GM12878 (cell line): ENCODE data around the gene CPNE5. TPM values are rescaled to one million over a fixed set of nuclear protein-coding genes. Genes with fewer than 3 reads are reported as not detected.
A peak's percentile ranks its signal among the peaks of the same experiment; 100 is the strongest.

Experiments
- ATAC-seq: fragments of 200-7000 bp; cut with Tn5 transposase; 3 replicates; pipeline ENCODE4 v1.9.1; 2020; ENCODE audit warnings: mild to moderate bottlenecking, moderate library complexity
- BruUV-seq: library from RNA; stranded (reverse); fragments of 400-500 nt; replicated peaks from 2 replicates; lab custom pipeline; 2021; lab: Mats Ljungman, UMichigan
- CTCF ChIA-PET: fragments of 300-600 bp; sonication (Branson Sonifier 250); formaldehyde crosslinking; extraction: SDS; loops from one replicate; lab custom pipeline; 2021; ENCODE audit warnings: inconsistent platforms; lab: Yijun Ruan, JAX
- POLR2A ChIA-PET: fragments of 350-600 bp; formaldehyde crosslinking; extraction: SDS; loops from one replicate; lab custom pipeline; 2021; ENCODE audit warnings: inconsistent platforms; lab: Charles Lee
- RAD21 ChIA-PET: fragments of 300-600 bp; sonication (Branson Sonifier 250); formaldehyde crosslinking; loops from one replicate; lab custom pipeline; 2023; ENCODE audit warnings: antibody characterized with exemption; ENCODE audit not compliant: unreplicated experiment; lab: Charles Lee
- SMC1A ChIA-PET: fragments of 300-600 bp; sonication (Branson Sonifier 250); formaldehyde crosslinking; loops from one replicate; lab custom pipeline; 2023; ENCODE audit not compliant: unreplicated experiment, uncharacterized antibody; lab: Charles Lee
- DNase-seq: peaks from one replicate; pipeline ENCODE4 v3.0.0-alpha.2; 2011; ENCODE audit warnings: low read depth, low spot score
- FAIRE-seq: peaks from 3 replicates; lab custom pipeline; 2011; peaks lifted over from hg19 to GRCh38; lab: Jason Lieb, UNC
- H2AFZ ChIP-seq: 2 replicates; pipeline ENCODE4 v1.6.0; 2011; ENCODE audit warnings: low read depth, low read length, control low read depth; ENCODE audit not compliant: control insufficient read depth
- H3K27ac ChIP-seq: 2 replicates; pipeline ENCODE4 v1.5.1; 2011; ENCODE audit warnings: control low read depth; ENCODE audit not compliant: control insufficient read depth, insufficient read depth
- H3K27me3 ChIP-seq, 2 experiments: replicated peaks in 1 of 2; 2 replicates each; pipeline versions ENCODE4 v1.6.0 to v1.6.1; 2011; ENCODE audit warnings: low read length in 1 of 2; ENCODE audit not compliant: control insufficient read depth in 2 of 2, insufficient read depth in 2 of 2
- H3K36me3 ChIP-seq, 2 experiments: 2 replicates each; pipeline ENCODE4 v1.5.1; 2011; ENCODE audit warnings: low read length in 1 of 2; ENCODE audit not compliant: control insufficient read depth in 2 of 2, insufficient read depth in 2 of 2
- H3K4me1 ChIP-seq: 2 replicates; pipeline ENCODE4 v1.6.1; 2011; ENCODE audit warnings: mild to moderate bottlenecking, low read length, moderate library complexity, mixed read lengths; ENCODE audit not compliant: control insufficient read depth, insufficient read depth
- H3K4me2 ChIP-seq: 2 replicates; pipeline ENCODE4 v1.6.0; 2011; ENCODE audit warnings: control low read depth; ENCODE audit not compliant: control insufficient read depth, insufficient read depth
- H3K4me3 ChIP-seq: fragments of 200-600 bp; sonication (generic); 2 replicates; pipeline ENCODE4 v1.5.1; 2016
- H3K79me2 ChIP-seq: 2 replicates; pipeline ENCODE4 v1.6.0; 2011; ENCODE audit warnings: low read length; ENCODE audit not compliant: control insufficient read depth, insufficient read depth
- H3K9ac ChIP-seq: 2 replicates; pipeline ENCODE4 v1.8.0; 2011; ENCODE audit warnings: low read length, control low read depth, mixed read lengths; ENCODE audit not compliant: control insufficient read depth, insufficient read depth
- H3K9me3 ChIP-seq: replicated peaks from 3 replicates; pipeline ENCODE4 v1.5.1; 2011; ENCODE audit warnings: mild to moderate bottlenecking, low read length; ENCODE audit not compliant: control insufficient read depth, insufficient read depth
- H4K20me1 ChIP-seq: 2 replicates; pipeline ENCODE4 v1.6.0; 2011; ENCODE audit not compliant: control insufficient read depth, insufficient read depth
- ETV6 ChIP-seq, 2 experiments: fragments of 450-650 bp in 1 of 2; IDR thresholded peaks in 1 of 2; conservative IDR thresholded peaks in 1 of 2; 2 replicates each; pipeline ENCODE4 v1.6.1; 2014; ENCODE audit warnings: antibody characterized with exemption in 1 of 2, borderline replicate concordance in 1 of 2, low read depth in 1 of 2, mild to moderate bottlenecking in 1 of 2, moderate library complexity in 1 of 2
- MAX ChIP-seq: IDR thresholded peaks from 2 replicates; pipeline ENCODE4 v1.6.1; 2012; ENCODE audit warnings: low read depth, low read length, improper control_type of control experiment
- SKIL ChIP-seq: fragments of 450-650 bp; IDR thresholded peaks from 2 replicates; pipeline ENCODE4 v1.6.1; 2017; ENCODE audit warnings: mild to moderate bottlenecking, low read depth, inconsistent platforms; ENCODE audit not compliant: poor library complexity, severe bottlenecking
- WGBS: methylation state at CpG from one replicate; pipeline ENCODE4 v1.1.6; 2016; ENCODE audit warnings: low lambda C conversion rate; ENCODE audit not compliant: insufficient replicate concordance, insufficient coverage; ENCODE audit errors: missing lambda C conversion rate; 5-methylcytosine and 5-hydroxymethylcytosine counted together
- in situ Hi-C: fragments of 300-500 bp; cut with MboI; formaldehyde crosslinking; loops from 9 replicates; pipeline ENCODE4 v1.14.3; 2018; ENCODE audit warnings: mixed read lengths
- intact Hi-C: fragments of 100-400 bp; cut with micrococcal nuclease; formaldehyde crosslinking; loops from one replicate; pipeline ENCODE4 v1.14.2; 2022; ENCODE audit not compliant: unreplicated experiment
- polyA plus RNA-seq, 11 experiments: library from polyadenylated mRNA; depleted of rRNA in 4 of 11; unstranded in 6 of 11; stranded (reverse) in 5 of 11; fragments of >200 nt; fragmentation: Nextera tagmentation in 4 of 11; fragmentation: Illumina TruSeq in 1 of 11; extraction: Ambion mirVana in 4 of 11; extraction: Trizol in 1 of 11; gene quantifications; 1 replicate in 1 of 11; 2 replicates in 10 of 11; pipeline versions ENCODE4 v1.2.1 to v1.2.3, GENCODE V29; 2011 to 2016; ENCODE audit warnings: inconsistent platforms in 2 of 11, missing spikeins in 2 of 11, low read depth in 1 of 11
- total RNA-seq, 4 experiments: library from RNA; depleted of rRNA in 3 of 4; stranded (reverse); fragments of >200 nt in 3 of 4; fragmentation: Illumina TruSeq in 1 of 4; extraction: Trizol in 1 of 4; gene quantifications; 2 replicates each; pipeline versions ENCODE4 v1.2.1 to v1.2.3, GENCODE V29; 2013 to 2021

CPNE5 gene
- total and polyA plus RNA-seq, 10 of the 15 experiments (the other 5 are each of a cell fraction or from before 2014, with no cell fraction given): 2.4 to 39.1 (median 18.2) TPM

- no peaks in the 10 kb centered on the region for H4K20me1 ChIP-seq
- ChIA-PET RAD21 (interaction anchor here (1.9 to 5.1 kb wide), 2 partner anchors 25 to 114 kb away, joined by 6 to 22 read pairs; no protein-coding TSS in a partner anchor), CTCF (interaction anchor here (0.7 to 8.1 kb wide), 2 partner anchors 30 to 532 kb away, joined by 3 to 61 read pairs; no protein-coding TSS in a partner anchor), POLR2A (interaction anchor here (1.5 kb wide), 1 partner anchor 24 kb away, joined by 5 read pairs; no protein-coding TSS in a partner anchor), SMC1A (interaction anchor here (1.0 to 2.9 kb wide), 4 partner anchors 26 to 62 kb away, joined by 3 to 9 read pairs (median 5); no protein-coding TSS in a partner anchor)
- no peak overlapping the region for H3K9ac ChIP-seq
- in situ Hi-C loops: no loop called here
- H3K27me3 ChIP-seq: no peaks in the 10 kb centered on the region
- H2AFZ ChIP-seq: no peak overlapping the region
- no peaks in the 10 kb centered on the region for H3K79me2 ChIP-seq
- WGBS: 46% methylated on average over 2 of the region's 3 CpGs
- FAIRE-seq (no peak), ATAC-seq (no peak), DNase-seq (no peak)
- H3K9me3 ChIP-seq: no peaks in the 10 kb centered on the region
- peaks cover 27% of the 10 kb centered on the region for H3K4me1 ChIP-seq
- TF ChIP-seq ETV6 (conservative IDR thresholded peaks at IDR 0.05 in 1 of 2, IDR thresholded peaks at IDR 0.05 in 1 of 2; ENCODE audit: borderline replicate concordance in 1 of 2, low read depth in 1 of 2): 0 out of 4 replicates have a peak, but pooled peaks of 1 of the 2 experiments have one; percentile 32
- TF ChIP-seq SKIL: no peak
- no peak for TF ChIP-seq MAX
- no peak overlapping the region for H3K27ac ChIP-seq
- no peak overlapping the region for H3K4me2 ChIP-seq
- no TSS peak for BruUV-seq
- intact Hi-C loops: no loop called here
- no peak overlapping the region for H3K4me3 ChIP-seq
- H3K36me3 ChIP-seq: no peaks in the 10 kb centered on the region
These were observed 110.1 kb downstream of the CPNE5 start for GRCh38 chr6:36729161-36729524.
